ENCODE data around the gene DNAJC11. TPM values are rescaled to one million over a fixed set of nuclear protein-coding genes. Genes with fewer than 3 reads are reported as not detected.

Gene DNAJC11
- total RNA-seq, 1 donor from 2014 or later: 74.1 TPM

GRCh38 chr1:6613361-6614018 is 88.1 kb downstream of the DNAJC11 start, which contains the start of gene PHF13:
TSS of gene PHF13 (plus strand) at chr1:6613731. CDS start at chr1:6614067, 336 bp downstream.
- no peak for TF ChIP-seq CTCF (IDR thresholded peaks at IDR 0.05; ENCODE audit: partially characterized antibody, unreplicated experiment)
- peaks cover 3% of the 10 kb centered on the region for H3K4me1 Mint-ChIP-seq (ENCODE audit: low read depth, unreplicated experiment)
- no peaks in the 10 kb centered on the region for H3K36me3 Mint-ChIP-seq (ENCODE audit: unreplicated experiment)
- H3K4me3 Mint-ChIP-seq (ENCODE audit: unreplicated experiment): peak within 1 kb of the TSS; percentile 93
- peaks cover 7% of the 10 kb centered on the region for H3K9me3 Mint-ChIP-seq (ENCODE audit: unreplicated experiment)
- peak; percentile 100 for DNase-seq
- H3K27me3 Mint-ChIP-seq (ENCODE audit: unreplicated experiment): peaks cover 17% of the 10 kb centered on the region
- H3K27ac Mint-ChIP-seq (ENCODE audit: unreplicated experiment): peak within 1 kb of the TSS; percentile 71

GRCh38 chr1:6612641-6613360 is 88.8 kb downstream of the DNAJC11 start:
- Mint-ChIP-seq H3K27me3 (ENCODE audit: unreplicated experiment) (peaks cover 17% of the 10 kb centered on the region), H3K9me3 (ENCODE audit: unreplicated experiment) (peaks cover 7% of the 10 kb centered on the region), H3K36me3 (ENCODE audit: unreplicated experiment) (no peaks in the 10 kb centered on the region), H3K27ac (ENCODE audit: unreplicated experiment) (peak overlapping the region; percentile 71), H3K4me3 (ENCODE audit: unreplicated experiment) (peak overlapping the region; percentile 93), H3K4me1 (ENCODE audit: low read depth, unreplicated experiment) (peaks cover 3% of the 10 kb centered on the region)
- no peak for DNase-seq
- no peak for TF ChIP-seq CTCF (IDR thresholded peaks at IDR 0.05; ENCODE audit: partially characterized antibody, unreplicated experiment)

GRCh38 chr1:6603915-6604558 is 97.6 kb downstream of the DNAJC11 start:
- TF ChIP-seq CTCF (IDR thresholded peaks at IDR 0.05; ENCODE audit: partially characterized antibody, unreplicated experiment): no peak
- Mint-ChIP-seq H3K4me1 (ENCODE audit: low read depth, unreplicated experiment) (peaks cover 22% of the 10 kb centered on the region), H3K4me3 (ENCODE audit: unreplicated experiment) (peak overlapping the region; percentile 76), H3K27ac (ENCODE audit: unreplicated experiment) (peak overlapping the region; percentile 75), H3K27me3 (ENCODE audit: unreplicated experiment) (peaks cover 9% of the 10 kb centered on the region), H3K36me3 (ENCODE audit: unreplicated experiment) (no peaks in the 10 kb centered on the region), H3K9me3 (ENCODE audit: unreplicated experiment) (peaks cover 13% of the 10 kb centered on the region)
- DNase-seq: no peak

- TF ChIP-seq CTCF (IDR thresholded peaks at IDR 0.05; ENCODE audit: partially characterized antibody, unreplicated experiment): no peak
- Mint-ChIP-seq H3K4me1 (ENCODE audit: low read depth, unreplicated experiment) (peaks cover 22% of the 10 kb centered on the region), H3K36me3 (ENCODE audit: unreplicated experiment) (no peaks in the 10 kb centered on the region), H3K27ac (ENCODE audit: unreplicated experiment) (peak overlapping the region; percentile 75), H3K9me3 (ENCODE audit: unreplicated experiment) (peaks cover 13% of the 10 kb centered on the region), H3K27me3 (ENCODE audit: unreplicated experiment) (peaks cover 9% of the 10 kb centered on the region), H3K4me3 (ENCODE audit: unreplicated experiment) (peak overlapping the region; percentile 76)
- DNase-seq: peak; percentile 56
Observed at GRCh38 chr1:6603238-6603914, 98.2 kb downstream of the DNAJC11 start.
